Nephron progenitor cell (in vitro differentiated cells): ENCODE data around the gene TTC39C.

Experiments
- DNase-seq: peaks from one replicate; pipeline ENCODE4 v3.0.0; 2021
- H3K27ac Mint-ChIP-seq: 2 replicates; pipeline ENCODE4 v1.8.0; 2021; ENCODE audit warnings: mild to moderate bottlenecking, moderate library complexity, mixed read lengths
- H3K27me3 Mint-ChIP-seq: 2 replicates; pipeline ENCODE4 v1.8.0; 2021; ENCODE audit warnings: mild to moderate bottlenecking, low read depth, mixed read lengths; ENCODE audit not compliant: poor library complexity
- H3K36me3 Mint-ChIP-seq: 2 replicates; pipeline ENCODE4 v1.8.0; 2021; ENCODE audit warnings: low read depth, mixed read lengths
- H3K4me1 Mint-ChIP-seq: 2 replicates; pipeline ENCODE4 v1.8.0; 2021; ENCODE audit warnings: mixed read lengths
- H3K4me3 Mint-ChIP-seq: 2 replicates; pipeline ENCODE4 v1.8.0; 2021; ENCODE audit warnings: mild to moderate bottlenecking, moderate library complexity, mixed read lengths
- H3K9me3 Mint-ChIP-seq: 2 replicates; pipeline ENCODE4 v1.8.0; 2021; ENCODE audit warnings: mild to moderate bottlenecking, moderate library complexity, mixed read lengths
- TF ChIP-seq, protein P1 (sequence below): fragments of 200-600 bp; sonication (generic); IDR thresholded peaks from 2 replicates; pipeline ENCODE4 v1.5.0; 2021; ENCODE audit warnings: antibody characterized with exemption

TTC39C gene

GRCh38 chr18:24168496-24168895 is 153.9 kb downstream of the TTC39C start:
- H3K36me3 Mint-ChIP-seq = peaks cover 78% of the 10 kb centered on the region
- no peaks in the 10 kb centered on the region for H3K27me3 Mint-ChIP-seq
- no peak overlapping the region for H3K27ac Mint-ChIP-seq
- no peaks in the 10 kb centered on the region for H3K4me1 Mint-ChIP-seq
- H3K9me3 Mint-ChIP-seq = no peaks in the 10 kb centered on the region
- H3K4me3 Mint-ChIP-seq = no peak overlapping the region
- no peak for DNase-seq
- TF ChIP-seq, protein P1, sequence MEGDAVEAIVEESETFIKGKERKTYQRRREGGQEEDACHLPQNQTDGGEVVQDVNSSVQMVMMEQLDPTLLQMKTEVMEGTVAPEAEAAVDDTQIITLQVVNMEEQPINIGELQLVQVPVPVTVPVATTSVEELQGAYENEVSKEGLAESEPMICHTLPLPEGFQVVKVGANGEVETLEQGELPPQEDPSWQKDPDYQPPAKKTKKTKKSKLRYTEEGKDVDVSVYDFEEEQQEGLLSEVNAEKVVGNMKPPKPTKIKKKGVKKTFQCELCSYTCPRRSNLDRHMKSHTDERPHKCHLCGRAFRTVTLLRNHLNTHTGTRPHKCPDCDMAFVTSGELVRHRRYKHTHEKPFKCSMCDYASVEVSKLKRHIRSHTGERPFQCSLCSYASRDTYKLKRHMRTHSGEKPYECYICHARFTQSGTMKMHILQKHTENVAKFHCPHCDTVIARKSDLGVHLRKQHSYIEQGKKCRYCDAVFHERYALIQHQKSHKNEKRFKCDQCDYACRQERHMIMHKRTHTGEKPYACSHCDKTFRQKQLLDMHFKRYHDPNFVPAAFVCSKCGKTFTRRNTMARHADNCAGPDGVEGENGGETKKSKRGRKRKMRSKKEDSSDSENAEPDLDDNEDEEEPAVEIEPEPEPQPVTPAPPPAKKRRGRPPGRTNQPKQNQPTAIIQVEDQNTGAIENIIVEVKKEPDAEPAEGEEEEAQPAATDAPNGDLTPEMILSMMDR = no peak

- H3K27me3 Mint-ChIP-seq = no peaks in the 10 kb centered on the region
- TF ChIP-seq, protein P1 = no peak
- no peak for DNase-seq
- H3K4me3 Mint-ChIP-seq = no peak overlapping the region
- peaks cover 68% of the 10 kb centered on the region for H3K36me3 Mint-ChIP-seq
- H3K27ac Mint-ChIP-seq = no peak overlapping the region
- H3K4me1 Mint-ChIP-seq = no peaks in the 10 kb centered on the region
- H3K9me3 Mint-ChIP-seq = no peaks in the 10 kb centered on the region
Observed at GRCh38 chr18:24170360-24170759, 155.8 kb downstream of the TTC39C start.

DNA sequence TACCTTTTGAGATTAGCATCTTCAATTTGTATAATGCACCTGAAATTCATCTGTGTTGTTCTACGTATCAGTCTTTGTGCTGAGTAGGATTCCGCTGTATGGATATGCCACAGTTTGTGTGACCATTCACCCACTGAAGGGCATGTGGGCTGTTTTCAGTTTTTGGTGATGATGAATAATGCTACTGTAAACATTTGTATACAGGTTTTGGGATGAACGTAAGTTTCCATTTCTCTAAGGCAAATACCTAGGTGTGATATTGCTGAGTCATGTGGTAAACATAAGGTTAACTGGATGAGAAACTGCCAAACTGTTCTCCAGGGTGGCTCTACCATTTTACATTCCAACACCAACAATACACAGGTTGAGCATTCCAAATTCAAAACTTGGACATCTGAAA is 159.4 kb downstream of the TTC39C start:
- Mint-ChIP-seq H3K4me1 (no peaks in the 10 kb centered on the region), H3K4me3 (no peak overlapping the region), H3K9me3 (no peaks in the 10 kb centered on the region), H3K27ac (peak overlapping the region; percentile 6), H3K27me3 (no peaks in the 10 kb centered on the region), H3K36me3 (peaks cover 55% of the 10 kb centered on the region)
- TF ChIP-seq, protein P1 = no peak
- DNase-seq = no peak

GRCh38 chr18:24176727-24177416 is 162.3 kb downstream of the TTC39C start:
- H3K27me3 Mint-ChIP-seq = no peaks in the 10 kb centered on the region
- no peaks in the 10 kb centered on the region for H3K9me3 Mint-ChIP-seq
- H3K27ac Mint-ChIP-seq = peak overlapping the region; percentile 79
- H3K4me1 Mint-ChIP-seq = peaks cover 4% of the 10 kb centered on the region
- TF ChIP-seq, protein P1 = peak; percentile 68
- no peak overlapping the region for H3K4me3 Mint-ChIP-seq
- peak; percentile 72 for DNase-seq
- peaks cover 44% of the 10 kb centered on the region for H3K36me3 Mint-ChIP-seq

- no peak overlapping the region for H3K27ac Mint-ChIP-seq
- DNase-seq = no peak
- peaks cover 4% of the 10 kb centered on the region for H3K4me1 Mint-ChIP-seq
Observed at GRCh38 chr18:24177499-24178133, 163.1 kb downstream of the TTC39C start.

More at GRCh38 chr18:24177499-24178133, 163.1 kb downstream of the TTC39C start:
- H3K9me3 Mint-ChIP-seq = no peaks in the 10 kb centered on the region
- no peak overlapping the region for H3K4me3 Mint-ChIP-seq
- H3K27me3 Mint-ChIP-seq = no peaks in the 10 kb centered on the region
- peaks cover 39% of the 10 kb centered on the region for H3K36me3 Mint-ChIP-seq
- TF ChIP-seq, protein P1 = no peak
